CD4-positive, alpha-beta T cell treated with Interleukin-12 subunit alpha and Interleukin-12 subunit beta, for 1 hour (primary cell): ENCODE results near the gene CAST.
"Not testable (repeated sequence)": the region's sequence is repeated elsewhere in the genome, so short reads cannot be mapped to it uniquely, and the experiment has no call there.

Source experiments
- DNase-seq: peaks from one replicate; pipeline ENCODE4 v3.0.0-alpha.2; 2020

The CAST gene

GRCh38 chr5:96785326-96786109 lies 123.3 kb downstream of the CAST start:
- DNase-seq, result no peak

GRCh38 chr5:96788112-96788749 lies 126.1 kb downstream of the CAST start:
- DNase-seq, result no peak

GRCh38 chr5:96789794-96790330 lies 127.7 kb downstream of the CAST start:
- no peak for DNase-seq

- no peak for DNase-seq
Measured at GRCh38 chr5:96790961-96791504, 128.9 kb downstream of the CAST start.

GRCh38 chr5:96794757-96795156 lies 132.6 kb downstream of the CAST start:
- peak; percentile 46 for DNase-seq

- no peak for DNase-seq
Measured at GRCh38 chr5:96795626-96796025, 133.4 kb downstream of the CAST start.

GRCh38 chr5:96796434-96796833 lies 134.3 kb downstream of the CAST start:
- no peak for DNase-seq

GRCh38 chr5:96801718-96802117 lies 139.5 kb downstream of the CAST start:
- DNase-seq, result not testable (repeated sequence)

GRCh38 chr5:96807075-96807654 lies 145.0 kb downstream of the CAST start:
- no peak for DNase-seq

GRCh38 chr5:96808541-96808828 lies 146.3 kb downstream of the CAST start:
- DNase-seq, result no peak

GRCh38 chr5:96808868-96809558 lies 146.8 kb downstream of the CAST start:
- no peak for DNase-seq

GRCh38 chr5:96809921-96810320 lies 147.7 kb downstream of the CAST start:
- no peak for DNase-seq

GRCh38 chr5:96812851-96813250 lies 150.7 kb downstream of the CAST start:
- DNase-seq, result no peak

- no peak for DNase-seq
Measured at GRCh38 chr5:96814041-96814440, 151.9 kb downstream of the CAST start.

GRCh38 chr5:96816411-96816939 lies 154.3 kb downstream of the CAST start:
- DNase-seq, result peak; percentile 82

- DNase-seq, result no peak
Measured at GRCh38 chr5:96816991-96817390, 154.8 kb downstream of the CAST start.

GRCh38 chr5:96817506-96817905 lies 155.3 kb downstream of the CAST start:
- DNase-seq, result no peak

- no peak for DNase-seq
Measured at GRCh38 chr5:96818125-96818788, 156.1 kb downstream of the CAST start.

- DNase-seq, result no peak
Measured at GRCh38 chr5:96819806-96820205, 157.6 kb downstream of the CAST start.

- no peak for DNase-seq
Measured at GRCh38 chr5:96821260-96821916, 159.2 kb downstream of the CAST start.

- peak; percentile 42 for DNase-seq
Measured at GRCh38 chr5:96822686-96823459, 160.7 kb downstream of the CAST start.
